Non-pigmented ciliary epithelial cell (primary cell): ENCODE measurements around the gene UBE2E1.
"Not testable (repeated sequence)": the region's sequence is repeated elsewhere in the genome, so short reads cannot be mapped to it uniquely, and the experiment has no call there.

Source experiments
- DNase-seq: peaks from one replicate; pipeline ENCODE4 v3.0.0-alpha.2; 2010; ENCODE audit warnings: low read depth

Gene UBE2E1

DNA sequence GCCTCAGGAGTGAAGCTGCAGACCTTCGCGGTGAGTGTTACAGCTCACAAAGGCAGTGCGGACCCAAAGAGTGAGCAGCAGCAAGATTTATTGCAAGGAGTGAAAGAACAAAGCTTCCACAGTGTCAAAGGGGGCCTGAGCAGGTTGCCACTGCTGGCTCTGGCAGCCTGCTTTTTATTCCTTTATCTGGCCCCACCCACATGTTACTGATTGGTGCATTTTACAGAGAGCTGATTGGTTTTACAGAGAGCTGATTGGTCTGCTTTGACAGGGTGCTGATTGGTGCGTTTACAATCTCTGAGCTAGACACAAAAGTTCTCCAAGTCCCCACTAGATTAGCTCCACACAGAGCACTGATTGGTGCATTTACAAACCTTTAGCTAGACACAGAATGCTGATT, 76.2 kb downstream of the UBE2E1 start:
- not testable (repeated sequence) for DNase-seq

DNA sequence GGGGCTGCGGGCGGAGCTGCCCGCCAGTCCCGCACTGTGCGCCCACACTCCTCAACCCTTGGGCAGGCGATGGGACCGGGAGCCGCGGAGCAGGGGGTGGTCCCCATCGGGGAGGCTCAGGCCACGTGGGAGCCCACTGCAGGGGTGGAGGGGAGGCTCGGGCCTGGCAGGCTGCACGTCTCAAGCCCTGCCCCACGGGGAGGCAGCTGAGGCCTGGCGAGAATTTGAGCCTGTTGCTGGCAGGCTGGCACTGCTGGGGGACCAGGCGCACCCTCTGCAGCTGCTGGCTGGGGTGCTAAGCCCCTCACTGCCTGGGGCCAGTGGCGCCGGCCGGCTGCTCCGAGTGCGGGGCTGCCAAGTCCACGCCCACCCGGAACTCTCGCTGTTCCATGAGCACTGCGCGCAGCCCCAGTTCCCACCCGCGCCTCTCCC, 76.7 kb downstream of the UBE2E1 start:
- no peak for DNase-seq

DNA sequence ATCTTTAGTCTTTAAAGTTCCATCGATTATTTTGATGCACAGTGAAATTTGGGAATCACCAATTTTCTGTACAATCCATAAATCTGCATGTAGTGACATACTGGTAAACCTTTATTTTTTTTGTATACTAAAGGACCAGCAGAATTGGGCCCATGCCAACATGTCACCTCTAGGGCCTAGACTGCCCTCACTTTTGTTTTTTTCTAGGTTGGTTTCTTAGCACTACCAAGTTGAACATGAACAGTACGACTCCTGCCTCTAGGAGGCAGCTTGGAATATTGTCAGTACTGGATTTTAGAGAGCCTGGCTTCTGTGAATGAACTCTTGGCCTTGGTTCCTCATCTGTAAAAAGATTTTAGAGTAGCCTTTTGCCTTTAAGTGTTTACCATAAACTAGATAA, 78.7 kb downstream of the UBE2E1 start:
- DNase-seq = no peak

DNA sequence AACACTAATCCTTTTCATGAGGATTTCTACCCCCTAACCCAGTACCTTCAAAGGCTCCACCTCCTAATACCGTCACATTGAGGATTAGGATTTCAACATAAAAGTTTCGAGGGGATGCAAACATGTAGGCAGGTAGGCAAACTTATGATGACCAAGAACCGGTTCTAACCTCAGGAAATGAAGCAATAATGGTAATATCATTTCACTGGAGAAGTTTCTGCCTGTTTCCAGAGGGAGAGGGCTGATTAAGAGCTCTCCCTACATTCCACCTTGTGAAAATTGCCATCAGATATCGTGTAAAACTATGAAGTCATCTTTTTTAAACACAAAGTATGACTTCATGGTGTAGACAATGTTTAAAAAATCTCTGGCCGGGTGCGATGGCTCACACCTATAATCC, 79.5 kb downstream of the UBE2E1 start:
- no peak for DNase-seq

DNA sequence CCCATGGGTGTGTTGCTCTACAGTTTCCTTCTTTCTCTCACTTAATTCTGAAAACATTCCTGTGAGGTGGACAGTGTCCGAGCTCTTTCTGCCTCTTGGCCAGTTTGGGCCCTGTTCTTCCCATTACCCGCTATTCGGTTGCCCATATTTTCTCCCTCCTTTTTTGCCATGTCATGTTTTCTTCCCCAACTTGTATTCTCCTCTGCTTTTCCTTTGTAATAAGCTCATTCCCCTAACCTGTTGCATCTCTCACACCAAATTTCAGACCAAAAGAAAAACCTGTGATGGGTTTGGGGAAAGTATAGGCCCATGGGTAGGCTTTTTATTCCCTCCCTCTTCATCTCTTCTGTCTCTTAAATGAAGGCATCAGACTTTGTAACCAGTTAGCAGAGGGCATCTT, 80.6 kb downstream of the UBE2E1 start:
- DNase-seq = no peak

DNA sequence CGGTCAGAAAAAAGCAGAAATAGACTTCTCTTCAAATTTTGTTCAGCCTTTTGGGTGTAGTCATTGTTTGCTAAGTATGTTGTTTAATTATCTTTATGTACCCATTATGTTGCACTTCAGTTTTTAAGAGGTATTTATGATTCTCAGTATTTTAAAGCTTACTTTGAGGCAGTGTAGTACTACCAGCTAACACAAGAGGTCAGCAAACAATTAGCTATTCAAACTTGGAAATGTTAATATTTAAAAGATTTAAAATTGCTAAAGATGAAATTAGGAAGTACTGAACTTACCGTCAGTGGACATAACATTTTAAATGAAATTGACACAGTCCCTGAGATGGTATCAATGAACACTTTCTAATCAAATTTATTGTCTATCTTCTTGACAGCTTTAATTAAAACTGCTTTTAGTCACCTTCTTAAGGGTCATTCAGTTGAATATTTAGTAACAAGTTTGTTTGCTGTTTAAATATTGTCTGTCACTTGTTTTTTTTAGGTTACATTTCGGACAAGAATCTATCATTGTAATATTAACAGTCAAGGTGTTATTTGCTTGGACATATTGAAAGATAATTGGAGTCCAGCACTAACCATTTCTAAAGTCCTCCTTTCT, 83.0 kb downstream of the UBE2E1 start:
- no peak for DNase-seq

DNA sequence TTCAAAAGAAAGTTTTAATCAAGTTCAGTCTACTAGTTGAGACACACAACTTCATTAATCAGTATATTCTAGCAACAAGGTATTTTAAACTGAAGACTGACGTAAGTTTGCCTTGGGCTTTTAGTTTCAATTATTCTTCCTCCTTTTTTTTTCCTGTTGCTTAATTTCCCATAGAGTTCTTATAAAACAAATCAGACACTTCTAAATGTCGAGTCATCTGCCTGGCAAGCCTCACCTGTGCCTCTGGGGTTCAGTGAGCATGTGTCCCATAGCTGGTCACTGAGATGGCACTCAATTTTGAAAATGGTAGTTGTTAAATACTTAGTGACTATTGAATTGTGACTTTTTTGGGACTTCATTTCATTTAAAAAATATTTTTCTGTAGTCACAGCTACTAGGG, 83.6 kb downstream of the UBE2E1 start:
- DNase-seq = no peak

DNA sequence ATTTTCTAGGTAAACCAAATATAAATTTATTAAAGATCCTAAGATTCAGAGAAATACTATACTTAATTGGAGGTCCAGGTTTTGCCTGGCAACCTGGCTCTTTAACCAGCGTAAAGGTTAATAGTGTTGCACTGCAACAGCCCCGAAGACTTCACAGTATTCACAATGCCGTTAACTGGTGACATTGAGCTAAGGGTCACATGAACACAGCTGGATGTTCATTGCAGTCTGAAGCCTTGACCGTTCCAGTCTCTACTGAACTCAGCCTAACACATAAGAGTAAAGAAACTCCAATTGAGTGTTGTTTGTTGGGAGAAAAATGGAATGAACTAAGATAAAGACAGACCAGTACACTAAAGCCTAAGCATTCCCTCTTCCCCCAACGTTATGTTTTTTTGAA, 84.2 kb downstream of the UBE2E1 start:
- no peak for DNase-seq

DNA sequence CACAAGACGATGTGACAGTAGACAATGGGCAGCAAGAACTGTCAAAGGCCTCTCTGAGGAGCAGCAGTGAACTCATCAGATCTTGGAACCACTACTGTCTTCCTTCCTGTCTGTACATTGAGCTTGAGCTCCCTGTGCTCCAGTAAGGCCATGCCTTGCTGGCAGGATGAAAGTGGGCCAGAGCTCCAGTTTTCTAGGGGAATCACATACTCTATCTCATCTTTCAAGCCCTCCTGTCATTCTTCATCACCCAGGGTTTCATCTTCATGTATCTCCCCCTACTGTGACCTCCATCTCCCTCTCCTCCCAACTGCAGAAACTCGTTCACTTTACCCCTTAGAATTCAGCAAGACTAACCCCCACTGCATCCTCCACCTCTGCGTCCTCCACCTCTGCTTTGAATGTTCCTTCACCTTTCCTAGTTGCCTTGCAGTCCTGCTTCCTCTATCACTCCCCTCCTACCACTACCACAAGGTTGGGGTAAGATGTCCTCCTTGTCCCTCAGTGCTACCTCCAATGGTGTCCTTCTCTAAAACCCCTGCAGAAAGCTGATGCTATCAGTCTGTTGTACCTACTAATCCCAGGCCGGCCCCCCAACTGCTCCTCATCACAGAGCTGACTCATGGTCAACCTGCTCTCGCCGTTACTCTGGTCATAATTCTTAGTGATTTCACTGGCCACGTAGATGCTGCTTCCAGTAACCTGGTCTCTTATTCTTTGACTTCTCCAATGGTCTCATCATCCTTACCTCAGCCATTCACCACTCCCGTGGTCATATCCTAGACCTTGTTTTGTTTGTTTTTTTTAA, 88.7 kb downstream of the UBE2E1 start:
- DNase-seq = no peak

DNA sequence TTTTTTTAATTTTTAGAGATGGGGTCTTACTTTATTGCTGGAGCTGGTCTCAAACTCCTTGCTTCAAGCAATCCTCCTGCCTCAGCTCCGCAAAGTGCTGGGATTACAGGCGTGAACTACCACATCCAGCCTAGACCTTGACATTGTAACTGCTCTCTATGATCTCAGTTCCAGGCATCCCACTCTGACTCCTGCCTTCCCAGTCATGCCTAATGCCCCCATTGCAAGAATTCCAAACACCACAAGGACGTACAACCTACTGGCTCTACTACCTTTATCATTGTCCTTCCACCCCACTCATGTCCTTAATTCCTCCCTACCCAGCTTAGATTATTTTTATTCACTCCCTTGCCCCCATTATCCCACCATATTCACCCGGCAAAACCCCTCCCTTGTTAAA, 89.4 kb downstream of the UBE2E1 start:
- DNase-seq = no peak

DNA sequence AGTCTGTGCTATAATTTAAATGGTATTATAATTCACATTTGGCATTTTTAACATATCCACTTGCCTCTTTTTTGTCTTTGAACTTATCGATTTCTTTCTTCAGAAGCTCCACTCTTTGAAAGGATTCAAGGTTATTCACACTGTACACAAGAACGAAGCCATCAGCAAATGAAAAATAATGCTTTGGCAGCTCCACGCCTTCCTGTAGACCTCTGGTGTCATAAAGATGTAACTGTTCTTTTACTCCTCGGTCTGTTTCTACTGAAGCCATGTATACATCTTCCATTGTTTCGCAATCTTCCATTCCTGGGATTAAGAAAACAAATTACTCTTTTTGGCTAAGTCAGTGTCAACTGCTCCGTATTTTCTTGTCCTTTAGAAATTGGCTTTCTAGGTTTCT, 95.0 kb downstream of the UBE2E1 start:
- DNase-seq = no peak

DNA sequence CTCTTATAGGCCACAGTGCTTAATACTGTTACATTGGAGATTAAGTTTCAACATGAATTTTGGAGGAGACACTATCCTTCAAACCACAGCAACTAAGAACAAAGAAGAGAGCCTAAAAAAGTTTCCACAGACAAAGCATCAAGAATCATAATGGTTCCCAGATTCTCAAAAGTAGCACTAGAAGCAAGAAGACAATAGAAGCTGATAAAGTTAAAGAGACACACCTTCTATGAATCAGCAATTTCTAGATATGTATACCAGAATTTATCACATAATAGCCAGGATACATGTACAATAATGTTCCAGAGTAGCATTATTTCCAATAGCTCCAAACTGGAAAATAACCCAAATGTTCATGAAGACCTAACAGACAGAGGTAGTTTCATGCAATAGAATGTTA, 98.8 kb downstream of the UBE2E1 start:
- no peak for DNase-seq

DNA sequence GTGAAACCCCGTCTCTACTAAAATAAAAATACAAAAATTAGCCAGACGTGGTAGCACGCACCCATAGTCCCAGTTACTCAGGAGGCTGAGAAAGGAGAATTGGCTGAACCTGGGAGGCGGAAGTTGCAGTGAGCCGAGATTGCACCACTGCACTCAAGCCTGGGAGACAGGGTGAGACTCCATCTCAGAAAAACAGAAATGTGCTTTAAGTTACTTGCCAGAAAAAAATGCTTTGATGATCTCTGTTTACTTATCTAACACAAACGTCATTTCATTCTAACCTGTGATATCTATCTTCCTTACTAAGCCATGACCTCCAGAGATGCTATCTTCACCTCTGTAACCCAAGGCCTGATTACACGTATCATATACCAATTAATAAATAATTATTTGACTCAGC, 103.6 kb downstream of the UBE2E1 start:
- DNase-seq = no peak

DNA sequence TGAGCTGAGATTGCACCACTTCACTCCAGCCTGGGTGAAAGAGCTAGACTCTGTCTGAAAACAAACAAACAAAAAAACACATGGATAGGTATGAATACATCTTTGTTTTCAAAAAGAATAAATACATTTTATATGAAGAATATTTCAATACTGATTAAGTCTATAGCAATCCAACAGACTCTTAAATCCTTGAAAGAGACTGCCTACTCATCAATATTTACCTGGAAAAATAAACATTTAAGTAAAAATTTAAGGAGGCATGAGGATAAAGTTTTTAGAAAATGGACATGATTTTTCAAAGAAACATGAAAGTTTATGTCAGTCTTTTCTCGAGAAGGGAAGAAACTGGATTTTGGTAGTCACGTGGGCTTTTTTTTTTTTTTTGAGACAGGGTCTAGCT, 105.6 kb downstream of the UBE2E1 start:
- no peak for DNase-seq

DNA sequence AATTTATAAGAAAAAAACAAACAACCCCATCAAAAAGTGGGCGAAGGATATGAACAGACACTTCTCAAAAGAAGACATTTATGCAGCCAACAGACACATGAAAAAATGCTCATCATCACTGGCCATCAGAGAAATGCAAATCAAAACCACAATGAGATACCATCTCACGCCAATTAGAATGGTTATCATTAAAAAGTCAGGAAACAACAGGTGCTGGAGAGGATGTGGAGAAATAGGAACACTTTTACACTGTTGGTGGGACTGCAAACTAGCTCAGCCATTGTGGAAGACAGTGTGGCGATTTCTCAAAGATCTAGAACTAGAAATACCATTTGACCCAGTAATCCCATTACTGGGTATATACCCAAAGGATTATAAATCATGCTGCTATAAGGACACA, 106.6 kb downstream of the UBE2E1 start:
- DNase-seq = not testable (repeated sequence)

DNA sequence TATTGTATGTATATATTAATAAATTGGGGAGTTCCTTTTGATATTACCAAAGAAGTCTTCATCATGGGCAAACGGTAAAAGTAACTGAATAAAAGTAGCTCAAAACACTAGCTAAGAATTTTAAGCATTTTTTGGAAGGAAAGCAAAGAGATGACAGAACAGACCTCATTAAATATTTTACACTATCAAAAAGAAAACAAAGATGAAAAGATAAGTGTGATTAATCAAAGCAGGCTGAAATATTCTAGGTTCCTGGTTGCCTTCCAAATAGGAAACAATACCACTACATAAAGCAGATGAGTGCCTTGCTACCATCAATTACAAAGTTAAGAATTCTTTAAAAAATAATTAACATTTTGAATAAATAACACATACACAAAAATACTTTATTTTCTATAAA, 107.4 kb downstream of the UBE2E1 start:
- DNase-seq = no peak

DNA sequence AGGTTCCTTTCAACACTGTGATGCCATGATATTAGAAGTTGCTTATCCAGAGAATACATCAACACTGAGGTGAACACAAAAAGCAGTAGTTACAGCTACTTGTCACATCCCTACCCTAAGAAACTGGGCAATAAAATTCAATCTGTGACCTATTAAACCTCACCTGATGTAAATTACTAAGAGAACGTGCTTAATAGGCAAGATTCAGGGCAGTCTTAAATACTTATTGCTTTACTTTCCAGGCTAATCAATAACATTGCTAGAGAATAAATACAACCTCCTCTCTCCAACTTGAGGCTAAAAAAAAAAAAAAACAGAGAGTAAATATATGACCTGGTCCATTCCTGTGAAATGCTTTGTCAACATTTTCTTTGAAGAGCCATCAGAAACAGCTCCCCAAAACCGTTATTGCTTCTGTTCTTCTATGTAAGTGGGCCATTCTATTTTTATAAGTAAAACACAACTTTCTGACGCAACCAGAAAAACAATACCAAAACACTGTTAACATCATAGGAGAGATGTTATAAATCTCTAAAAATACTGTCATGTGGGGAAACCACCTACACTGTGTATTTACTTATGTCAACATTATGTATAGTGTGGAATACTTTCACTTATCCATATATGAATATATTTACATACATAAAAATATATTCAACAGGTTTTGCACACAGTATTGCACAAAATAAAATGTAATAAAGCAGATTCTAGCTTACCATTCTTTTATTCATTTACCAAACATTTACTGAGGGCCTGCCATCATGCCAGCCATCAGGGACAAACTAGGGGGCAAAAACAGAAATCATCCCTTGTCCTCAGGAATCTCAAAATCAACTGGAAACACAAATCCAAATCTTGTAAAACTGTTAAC, 108.4 kb downstream of the UBE2E1 start:
- DNase-seq = no peak

DNA sequence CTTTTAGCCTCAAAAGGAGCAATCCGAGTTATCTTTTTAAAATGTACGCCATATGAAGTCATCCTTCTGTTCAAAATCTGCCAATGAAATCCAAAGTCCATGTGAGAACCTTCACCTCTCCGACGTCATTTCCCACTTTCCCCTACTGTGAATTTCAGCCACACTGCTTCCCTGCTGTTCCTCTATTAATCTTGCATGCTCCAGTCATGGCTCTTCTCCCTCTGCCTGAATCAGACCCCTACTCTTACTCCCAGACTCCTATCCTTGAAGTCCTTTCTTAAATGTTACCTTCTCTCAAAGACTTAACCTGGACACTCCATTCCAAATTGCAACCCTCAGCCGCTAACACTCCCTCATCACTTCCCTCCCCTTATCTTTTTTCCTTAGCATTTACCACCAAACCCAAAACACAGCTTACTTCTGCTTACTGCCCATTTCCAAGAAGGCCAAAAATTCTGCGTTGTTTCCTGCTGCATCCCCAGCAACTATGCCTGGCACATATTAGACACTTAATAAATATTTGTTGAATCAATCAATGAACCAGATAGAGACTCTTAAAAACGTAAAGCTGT, 109.9 kb downstream of the UBE2E1 start:
- DNase-seq = no peak

DNA sequence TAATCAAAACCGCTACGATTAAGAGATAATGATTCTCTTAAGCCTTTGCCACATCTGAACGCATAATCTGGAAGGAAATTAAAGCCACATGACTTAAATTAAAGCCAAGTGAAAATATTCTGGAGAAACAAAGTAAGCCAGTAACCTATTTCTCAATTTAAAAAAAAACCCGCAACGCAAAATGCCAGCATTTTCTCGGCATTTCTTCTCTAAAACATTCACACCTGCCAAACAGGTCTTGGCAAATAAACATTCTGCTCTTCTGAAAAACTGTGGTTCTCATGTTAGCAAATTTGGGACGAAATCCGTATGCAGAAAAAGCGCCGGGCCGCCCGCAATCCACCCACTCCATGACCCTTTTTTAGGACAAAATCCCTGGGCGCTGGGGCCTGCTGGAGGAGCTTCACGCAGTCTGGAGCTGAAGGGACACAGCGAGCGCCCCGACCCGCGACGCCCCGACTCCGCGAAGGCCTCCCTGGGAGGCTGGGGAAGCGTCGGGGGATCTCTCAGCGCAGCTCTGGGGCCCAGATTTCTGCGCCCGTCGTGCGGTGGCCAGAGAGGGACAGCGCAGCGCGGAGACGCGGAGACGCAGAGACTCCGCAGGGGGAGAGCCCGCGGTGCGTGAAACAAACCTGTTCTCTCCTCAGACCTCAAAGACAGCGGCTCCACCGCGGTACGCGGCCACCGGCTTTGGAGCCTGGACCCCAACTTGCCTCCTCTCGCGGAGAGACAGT, 110.6 kb downstream of the UBE2E1 start:
- DNase-seq = no peak

DNA sequence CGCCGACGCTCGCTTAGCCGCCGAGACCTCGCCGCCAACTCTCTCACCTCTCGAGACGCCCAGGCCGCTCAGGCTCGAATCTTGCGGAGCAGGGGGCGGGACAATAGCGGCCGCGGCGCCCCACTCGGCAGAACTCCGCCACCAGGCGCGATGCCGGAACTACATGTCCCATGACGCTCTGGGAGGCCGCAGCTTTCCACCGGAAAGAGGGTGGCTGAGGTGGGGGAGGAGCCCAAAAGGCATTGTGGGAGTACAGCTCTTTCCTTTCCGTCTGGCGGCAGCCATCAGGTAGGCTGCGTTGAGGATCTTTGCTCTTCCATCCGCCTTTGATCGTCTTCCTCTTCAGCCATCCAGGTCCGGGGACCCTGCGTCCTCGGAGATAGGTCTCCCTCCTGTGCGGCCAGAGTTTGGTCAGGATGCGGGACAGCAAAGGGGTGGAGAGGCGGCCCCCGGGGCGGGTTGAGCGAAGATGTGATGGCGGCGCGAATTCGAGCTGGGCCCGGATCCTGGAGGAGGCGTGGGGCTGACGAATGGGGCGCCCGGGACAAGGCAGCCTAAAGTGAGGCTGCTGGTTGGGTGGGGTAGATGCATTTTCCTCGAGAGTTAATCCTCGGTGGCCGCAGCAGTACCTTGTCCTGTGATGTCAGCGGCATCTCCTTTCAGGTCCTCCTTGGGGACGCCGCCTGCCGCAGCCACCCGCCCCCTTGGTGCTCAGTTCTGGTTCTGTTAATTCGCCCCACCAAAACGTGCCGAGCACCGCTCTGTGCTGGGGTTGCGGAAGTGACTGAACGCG, 111.3 kb downstream of the UBE2E1 start, which contains the start of the genes NKIRAS1 and RPL15:
Gene NKIRAS1, minus strand, starts transcription at position 105 of the 793 bp plus-strand sequence. CDS start 6,086 bp downstream, outside the sequence.
Gene RPL15, plus strand, starts transcription at position 247 of the 793 bp plus-strand sequence. CDS start 728 bp downstream, outside the sequence.
- peak; percentile 87 for DNase-seq
